ENCODE results near the gene RBM33.

DNA sequence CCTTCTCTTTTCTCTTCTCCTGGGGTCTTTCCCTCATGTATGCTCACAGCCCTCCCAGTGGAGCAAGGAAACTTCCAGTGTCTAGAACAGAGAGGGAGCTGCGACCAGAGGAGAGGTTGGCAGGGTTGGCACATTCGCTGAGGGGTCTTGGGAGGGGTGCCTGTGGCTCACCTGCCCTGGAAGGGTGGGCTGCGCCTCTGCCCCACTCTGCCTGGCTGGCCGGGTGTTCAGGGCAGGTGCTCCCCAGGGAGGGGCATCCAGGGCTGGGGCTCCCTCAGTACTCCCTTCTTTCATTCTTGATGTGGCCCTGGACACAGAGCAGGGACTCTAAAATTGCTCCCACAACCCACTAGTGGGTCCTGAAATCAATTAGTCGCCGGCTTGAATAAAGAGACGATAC is 150.9 kb downstream of the RBM33 start:
- TF ChIP-seq SMARCB1 (IDR thresholded peaks at IDR 0.05; ENCODE audit: insufficient read length, low read depth) (no peak), BDP1 (IDR thresholded peaks at IDR 0.05; ENCODE audit: insufficient read depth, insufficient read length) (no peak), HCFC1 (IDR thresholded peaks at IDR 0.05; ENCODE audit: low read depth, low read length) (no peak), TARDBP (IDR thresholded peaks at IDR 0.05) (no peak), NR2C2 (CRISPR knock-in tag; IDR thresholded peaks at IDR 0.05) (no peak), NR2C2 (tag; IDR thresholded peaks at IDR 0.05) (no peak), POLR2A (conservative IDR thresholded peaks at IDR 0.05) (no peak), ARNT (IDR thresholded peaks at IDR 0.05) (no peak), MYBL2 (IDR thresholded peaks at IDR 0.05; ENCODE audit: low read depth) (no peak), MYBL2 (CRISPR knock-in tag; IDR thresholded peaks at IDR 0.05; ENCODE audit: borderline replicate concordance) (no peak), NFIC (IDR thresholded peaks at IDR 0.05) (no peak), EZH2 (IDR thresholded peaks at IDR 0.05; ENCODE audit: borderline replicate concordance, low read depth, low read length) (no peak), SP1 (CRISPR knock-in tag; IDR thresholded peaks at IDR 0.05) (no peak)
- TF ChIP-seq, protein P1, sequence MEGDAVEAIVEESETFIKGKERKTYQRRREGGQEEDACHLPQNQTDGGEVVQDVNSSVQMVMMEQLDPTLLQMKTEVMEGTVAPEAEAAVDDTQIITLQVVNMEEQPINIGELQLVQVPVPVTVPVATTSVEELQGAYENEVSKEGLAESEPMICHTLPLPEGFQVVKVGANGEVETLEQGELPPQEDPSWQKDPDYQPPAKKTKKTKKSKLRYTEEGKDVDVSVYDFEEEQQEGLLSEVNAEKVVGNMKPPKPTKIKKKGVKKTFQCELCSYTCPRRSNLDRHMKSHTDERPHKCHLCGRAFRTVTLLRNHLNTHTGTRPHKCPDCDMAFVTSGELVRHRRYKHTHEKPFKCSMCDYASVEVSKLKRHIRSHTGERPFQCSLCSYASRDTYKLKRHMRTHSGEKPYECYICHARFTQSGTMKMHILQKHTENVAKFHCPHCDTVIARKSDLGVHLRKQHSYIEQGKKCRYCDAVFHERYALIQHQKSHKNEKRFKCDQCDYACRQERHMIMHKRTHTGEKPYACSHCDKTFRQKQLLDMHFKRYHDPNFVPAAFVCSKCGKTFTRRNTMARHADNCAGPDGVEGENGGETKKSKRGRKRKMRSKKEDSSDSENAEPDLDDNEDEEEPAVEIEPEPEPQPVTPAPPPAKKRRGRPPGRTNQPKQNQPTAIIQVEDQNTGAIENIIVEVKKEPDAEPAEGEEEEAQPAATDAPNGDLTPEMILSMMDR (IDR thresholded peaks at IDR 0.05 in 2 of 3, conservative IDR thresholded peaks at IDR 0.05 in 1 of 3; ENCODE audit: insufficient read depth in 2 of 3, low read depth in 1 of 3, low read length in 3 of 3): no peak
- TF ChIP-seq, protein P2, sequence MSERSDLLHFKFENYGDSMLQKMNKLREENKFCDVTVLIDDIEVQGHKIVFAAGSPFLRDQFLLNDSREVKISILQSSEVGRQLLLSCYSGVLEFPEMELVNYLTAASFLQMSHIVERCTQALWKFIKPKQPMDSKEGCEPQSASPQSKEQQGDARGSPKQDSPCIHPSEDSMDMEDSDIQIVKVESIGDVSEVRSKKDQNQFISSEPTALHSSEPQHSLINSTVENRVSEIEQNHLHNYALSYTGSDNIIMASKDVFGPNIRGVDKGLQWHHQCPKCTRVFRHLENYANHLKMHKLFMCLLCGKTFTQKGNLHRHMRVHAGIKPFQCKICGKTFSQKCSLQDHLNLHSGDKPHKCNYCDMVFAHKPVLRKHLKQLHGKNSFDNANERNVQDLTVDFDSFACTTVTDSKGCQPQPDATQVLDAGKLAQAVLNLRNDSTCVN (CRISPR knock-in tag; IDR thresholded peaks at IDR 0.05): no peak
- TF ChIP-seq, protein P3, sequence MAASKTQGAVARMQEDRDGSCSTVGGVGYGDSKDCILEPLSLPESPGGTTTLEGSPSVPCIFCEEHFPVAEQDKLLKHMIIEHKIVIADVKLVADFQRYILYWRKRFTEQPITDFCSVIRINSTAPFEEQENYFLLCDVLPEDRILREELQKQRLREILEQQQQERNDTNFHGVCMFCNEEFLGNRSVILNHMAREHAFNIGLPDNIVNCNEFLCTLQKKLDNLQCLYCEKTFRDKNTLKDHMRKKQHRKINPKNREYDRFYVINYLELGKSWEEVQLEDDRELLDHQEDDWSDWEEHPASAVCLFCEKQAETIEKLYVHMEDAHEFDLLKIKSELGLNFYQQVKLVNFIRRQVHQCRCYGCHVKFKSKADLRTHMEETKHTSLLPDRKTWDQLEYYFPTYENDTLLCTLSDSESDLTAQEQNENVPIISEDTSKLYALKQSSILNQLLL (CRISPR knock-in tag; IDR thresholded peaks at IDR 0.05; ENCODE audit: borderline replicate concordance): no peak

Data from K562 (cell line).